T-helper 1 cell treated with Interleukin-12 subunit alpha and Interleukin-12 subunit beta and Interleukin-4 antibody, amounts not matched to agents 30 μg/mL and 1 μg/mL, for 36 hours (primary cell): Measurements from ENCODE around the gene REL.
"Not testable (repeated sequence)": the region's sequence is repeated elsewhere in the genome, so short reads cannot be mapped to it uniquely, and the experiment has no call there.

Experiments
- H3K27ac Mint-ChIP-seq: one replicate; pipeline ENCODE4 v1.8.0; 2021; ENCODE audit warnings: mild to moderate bottlenecking, mixed read lengths
- H3K27me3 Mint-ChIP-seq: one replicate; pipeline ENCODE4 v1.8.0; 2021; ENCODE audit warnings: low read depth, mixed read lengths
- H3K36me3 Mint-ChIP-seq: one replicate; pipeline ENCODE4 v1.8.0; 2021; ENCODE audit warnings: low read depth, mixed read lengths
- H3K4me1 Mint-ChIP-seq: one replicate; pipeline ENCODE4 v1.8.0; 2021; ENCODE audit warnings: low read depth, mixed read lengths
- H3K4me3 Mint-ChIP-seq: one replicate; pipeline ENCODE4 v1.8.0; 2021; ENCODE audit warnings: mild to moderate bottlenecking, moderate library complexity, mixed read lengths
- H3K9me3 Mint-ChIP-seq: one replicate; pipeline ENCODE4 v1.8.0; 2021; ENCODE audit warnings: mixed read lengths

Gene REL

DNA sequence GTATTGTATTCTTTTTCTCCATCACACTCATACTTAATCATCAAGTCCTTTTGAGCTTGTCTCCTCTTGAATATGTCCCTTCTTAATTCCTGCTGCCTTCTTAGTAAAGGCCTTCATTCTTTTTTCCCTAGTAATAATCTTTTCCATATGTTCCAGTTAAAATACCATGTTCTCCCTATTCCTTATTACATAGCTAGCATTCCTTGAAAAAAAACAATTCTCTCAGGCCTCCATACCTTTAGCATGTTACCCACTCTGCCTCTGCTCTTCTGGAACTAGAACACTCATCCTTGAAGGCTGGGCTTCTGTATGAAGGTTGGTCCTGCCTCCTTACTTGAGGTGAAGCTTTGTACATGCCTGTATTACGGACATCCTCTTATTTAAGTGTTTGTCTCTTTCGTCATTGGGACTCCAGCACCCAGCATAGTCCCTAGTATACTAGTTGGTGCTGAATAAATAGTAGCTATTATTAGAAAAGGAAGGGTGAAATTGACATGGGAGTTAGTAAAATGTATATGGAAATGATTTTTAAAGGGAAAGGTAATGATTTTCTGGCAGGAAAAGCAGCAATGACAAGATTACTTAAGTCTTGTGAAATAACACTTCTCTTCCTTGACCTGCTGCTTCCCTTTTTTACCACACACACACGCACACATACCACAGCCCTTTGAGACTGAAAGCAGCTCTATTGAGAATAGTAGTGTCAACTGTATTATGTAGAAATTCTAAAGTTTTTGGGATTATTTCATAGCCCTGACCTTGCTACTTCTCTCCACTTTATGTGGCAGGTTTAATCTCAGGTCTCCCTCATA lies 45.6 kb downstream of the REL start:
- H3K9me3 Mint-ChIP-seq, result no peaks in the 10 kb centered on the region
- no peak overlapping the region for H3K27ac Mint-ChIP-seq
- H3K4me1 Mint-ChIP-seq, result peaks cover 9% of the 10 kb centered on the region
- H3K4me3 Mint-ChIP-seq, result no peak overlapping the region
- H3K36me3 Mint-ChIP-seq, result peaks cover 44% of the 10 kb centered on the region
- no peaks in the 10 kb centered on the region for H3K27me3 Mint-ChIP-seq

DNA sequence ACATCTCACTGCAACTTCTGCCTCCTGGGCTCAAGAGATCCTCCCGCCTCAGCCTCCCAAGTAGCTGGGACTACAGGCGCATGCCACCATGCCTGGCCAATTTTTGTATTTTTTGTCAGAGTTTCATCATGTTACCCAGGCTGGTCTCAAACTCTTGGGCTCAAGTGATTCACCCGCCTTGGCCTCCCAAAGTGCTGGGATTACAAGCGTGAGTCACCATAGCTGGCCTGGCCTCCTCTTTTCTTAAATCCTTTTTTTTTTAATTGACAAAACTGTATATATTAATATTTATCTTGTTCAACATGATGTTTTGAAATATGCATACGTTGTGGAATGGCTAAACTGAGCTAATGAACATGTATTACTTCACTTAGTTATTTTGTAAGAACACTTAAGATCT lies 50.7 kb downstream of the REL start:
- not testable (repeated sequence) for H3K27me3 Mint-ChIP-seq, H3K4me1 Mint-ChIP-seq, H3K4me3 Mint-ChIP-seq, H3K9me3 Mint-ChIP-seq, H3K27ac Mint-ChIP-seq
- H3K36me3 Mint-ChIP-seq, result peaks cover 33% of the 10 kb centered on the region

DNA sequence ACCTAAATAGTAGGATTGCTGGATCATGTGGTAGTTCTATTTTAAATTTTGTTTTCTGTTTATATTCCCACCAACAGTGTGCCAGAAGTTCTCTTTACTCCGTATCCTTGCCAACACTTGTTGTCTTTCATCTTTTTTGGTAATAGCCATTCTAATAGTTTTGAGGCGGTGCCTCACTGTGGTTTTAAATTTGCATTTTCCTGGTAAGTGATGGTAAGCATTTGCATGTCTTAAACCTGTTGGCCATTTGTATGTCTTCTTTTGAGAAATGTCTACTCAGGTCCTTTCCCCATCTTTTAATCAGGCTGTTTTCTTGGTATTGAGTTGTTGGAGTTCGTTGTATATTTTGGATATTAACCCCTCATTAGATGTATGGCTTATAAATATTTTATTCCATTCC lies 51.6 kb downstream of the REL start:
- no peaks in the 10 kb centered on the region for H3K9me3 Mint-ChIP-seq

DNA sequence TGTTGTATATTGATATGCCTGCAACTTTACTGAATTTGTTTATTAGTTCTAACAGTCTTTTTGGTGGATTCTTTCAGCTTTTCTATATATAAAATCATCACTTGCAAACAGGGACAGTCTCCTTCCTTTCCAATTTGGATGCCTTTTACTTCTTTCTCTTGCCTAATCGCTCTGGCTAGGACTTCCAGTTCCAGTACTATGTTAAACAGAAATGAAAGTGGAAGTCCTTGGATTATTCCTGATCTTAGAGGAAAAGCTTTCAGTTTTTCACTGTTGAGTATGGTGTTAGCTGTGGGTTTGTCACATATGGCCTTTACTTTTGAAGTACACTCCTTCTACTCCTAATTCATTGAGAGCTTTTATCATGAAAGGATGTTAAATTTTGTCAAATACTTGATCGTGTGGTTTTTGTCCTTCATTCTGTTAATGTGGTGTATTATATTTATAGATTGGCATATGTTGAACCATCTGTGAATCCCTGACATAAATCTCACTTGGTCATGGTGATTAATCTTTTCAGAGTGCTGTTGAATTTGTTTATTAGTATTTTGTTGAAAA lies 52.9 kb downstream of the REL start:
- no peak overlapping the region for H3K27ac Mint-ChIP-seq
- no peaks in the 10 kb centered on the region for H3K9me3 Mint-ChIP-seq
- peaks cover 14% of the 10 kb centered on the region for H3K4me1 Mint-ChIP-seq
- H3K4me3 Mint-ChIP-seq, result no peak overlapping the region
- no peaks in the 10 kb centered on the region for H3K27me3 Mint-ChIP-seq
- H3K36me3 Mint-ChIP-seq, result peaks cover 32% of the 10 kb centered on the region

More for the DNA sequence above, 51.6 kb downstream of the REL start:
- peaks cover 11% of the 10 kb centered on the region for H3K4me1 Mint-ChIP-seq
- H3K27ac Mint-ChIP-seq, result no peak overlapping the region
- no peak overlapping the region for H3K4me3 Mint-ChIP-seq
- H3K36me3 Mint-ChIP-seq, result peaks cover 28% of the 10 kb centered on the region
- H3K27me3 Mint-ChIP-seq, result no peaks in the 10 kb centered on the region

DNA sequence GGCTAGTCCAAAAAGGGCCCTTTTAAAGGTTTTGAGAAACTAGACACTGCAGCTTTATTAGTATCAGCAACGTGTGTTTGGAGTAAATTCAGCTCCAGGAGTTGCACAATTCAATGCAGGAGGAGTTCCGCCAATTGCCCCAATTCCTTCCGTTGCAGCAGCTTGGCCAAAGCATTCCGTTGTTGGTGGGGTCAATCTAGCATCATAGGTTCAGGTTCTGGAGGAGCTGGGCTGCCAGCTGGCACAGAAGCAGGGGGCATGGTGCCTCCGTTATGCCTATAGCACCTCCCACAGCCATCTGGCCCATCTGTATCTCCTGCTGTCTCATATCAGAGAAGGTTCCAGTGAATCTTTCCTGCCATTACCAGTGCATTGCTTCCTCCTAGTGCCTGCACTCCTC lies 55.4 kb downstream of the REL start:
- no peaks in the 10 kb centered on the region for H3K27me3 Mint-ChIP-seq
- peaks cover 14% of the 10 kb centered on the region for H3K4me1 Mint-ChIP-seq
- H3K27ac Mint-ChIP-seq, result no peak overlapping the region
- H3K36me3 Mint-ChIP-seq, result peaks cover 33% of the 10 kb centered on the region
- no peaks in the 10 kb centered on the region for H3K9me3 Mint-ChIP-seq
- H3K4me3 Mint-ChIP-seq, result no peak overlapping the region

DNA sequence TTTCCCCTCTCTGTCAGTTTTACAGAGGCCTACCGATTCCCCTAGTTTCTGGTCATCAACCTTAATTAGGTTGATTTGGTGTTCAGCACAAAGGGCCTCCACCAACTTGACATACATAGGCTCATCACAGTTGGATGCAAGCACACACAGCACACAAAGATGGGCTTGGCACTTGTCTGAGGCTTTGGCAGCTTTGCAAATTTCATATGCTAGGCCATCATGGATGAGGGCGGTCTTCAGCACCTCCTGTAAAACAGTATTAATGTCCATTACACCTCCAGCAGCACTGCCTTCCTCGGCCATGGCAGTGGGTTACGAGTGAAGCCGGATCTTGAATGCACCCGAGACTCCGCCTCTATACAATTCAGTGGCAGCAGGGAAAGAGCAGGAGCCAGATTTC lies 56.9 kb downstream of the REL start:
- Mint-ChIP-seq H3K36me3 (peaks cover 22% of the 10 kb centered on the region), H3K9me3 (no peaks in the 10 kb centered on the region), H3K4me1 (peaks cover 11% of the 10 kb centered on the region), H3K27ac (no peak overlapping the region), H3K27me3 (no peaks in the 10 kb centered on the region), H3K4me3 (no peak overlapping the region)

DNA sequence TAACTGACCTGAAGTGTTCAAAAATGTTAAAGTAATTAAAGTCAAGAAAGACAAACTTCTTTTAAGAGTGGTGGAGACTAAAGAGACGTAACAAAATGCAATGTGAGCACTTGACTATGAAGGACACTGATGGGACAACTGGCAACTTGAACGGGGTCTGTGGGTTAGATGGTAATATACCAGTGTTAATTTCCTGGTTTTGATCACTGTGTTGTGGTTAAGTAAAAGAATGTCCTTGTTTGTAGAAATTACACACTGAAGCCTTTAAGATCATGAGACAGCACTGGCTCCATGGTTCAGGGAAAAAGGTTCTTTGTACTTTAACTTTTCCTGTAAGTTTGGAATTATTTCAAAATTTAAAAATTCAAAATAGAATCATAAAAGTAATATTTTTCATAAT lies 58.2 kb downstream of the REL start:
- Mint-ChIP-seq H3K9me3 (no peaks in the 10 kb centered on the region), H3K27ac (no peak overlapping the region), H3K36me3 (peaks cover 30% of the 10 kb centered on the region), H3K4me1 (peaks cover 9% of the 10 kb centered on the region), H3K27me3 (no peaks in the 10 kb centered on the region), H3K4me3 (no peak overlapping the region)

DNA sequence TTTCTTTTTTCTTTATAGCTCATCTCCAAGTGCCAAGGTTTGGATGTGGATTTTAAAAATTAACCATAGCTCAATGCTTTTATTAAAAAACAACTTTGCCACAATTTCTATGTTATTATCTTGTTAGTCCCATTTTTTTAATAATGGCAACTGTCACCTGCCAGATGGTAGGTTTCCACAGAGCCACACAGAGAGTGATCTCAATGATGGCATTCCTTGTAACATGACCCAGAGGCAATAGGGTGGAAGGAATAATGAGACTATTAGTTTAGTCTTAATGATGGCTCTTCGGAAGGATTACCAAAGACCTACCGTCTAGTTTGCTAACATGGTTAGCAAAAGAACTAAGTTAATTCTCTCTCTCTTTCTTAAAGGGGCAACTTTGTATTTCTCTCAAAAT lies 64.0 kb downstream of the REL start:
- H3K9me3 Mint-ChIP-seq, result no peaks in the 10 kb centered on the region
- H3K4me1 Mint-ChIP-seq, result peaks cover 7% of the 10 kb centered on the region
- H3K27me3 Mint-ChIP-seq, result no peaks in the 10 kb centered on the region
- H3K27ac Mint-ChIP-seq, result no peak overlapping the region
- peaks cover 18% of the 10 kb centered on the region for H3K36me3 Mint-ChIP-seq
- H3K4me3 Mint-ChIP-seq, result no peak overlapping the region

DNA sequence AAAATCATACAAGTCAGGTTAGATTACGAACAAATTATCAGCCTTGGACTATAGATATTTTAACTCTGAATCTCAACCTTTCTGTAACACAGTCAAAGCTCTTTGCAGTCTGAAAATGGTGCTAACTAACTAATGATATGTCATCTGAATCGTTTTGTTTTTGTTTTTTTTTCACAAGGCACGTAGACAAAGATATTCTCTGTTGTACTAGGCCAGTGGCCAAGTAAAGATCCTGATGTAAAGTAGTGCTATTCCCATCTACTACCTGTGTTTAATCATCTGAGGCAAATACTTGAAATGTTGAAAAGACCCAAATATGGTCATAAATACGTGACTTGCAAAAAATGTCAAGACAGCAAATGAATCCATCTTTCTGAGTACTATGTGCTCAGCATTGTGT lies 65.7 kb downstream of the REL start:
- Mint-ChIP-seq H3K27ac (no peak overlapping the region), H3K4me1 (peaks cover 7% of the 10 kb centered on the region), H3K9me3 (no peaks in the 10 kb centered on the region)

DNA sequence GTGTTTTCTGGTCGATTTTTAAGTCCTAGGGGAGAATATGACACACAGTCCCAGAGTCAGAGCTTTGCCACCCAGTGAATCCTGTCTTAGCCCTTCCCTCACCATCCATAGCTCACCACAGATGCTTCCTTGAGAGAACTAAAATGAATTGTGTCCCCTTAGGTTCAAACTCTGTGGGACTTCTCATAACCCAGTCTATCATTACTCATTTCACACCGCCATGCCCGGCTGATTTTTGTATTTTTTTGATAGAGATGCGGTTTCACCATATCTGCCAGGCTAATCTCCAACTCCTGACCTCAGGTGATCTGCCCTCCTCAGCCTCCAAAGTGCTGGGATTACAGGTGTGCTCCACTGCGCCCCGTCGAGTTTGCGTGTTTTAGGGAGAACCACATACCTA lies 66.8 kb downstream of the REL start:
- H3K4me3 Mint-ChIP-seq, result no peak overlapping the region
- peaks cover 7% of the 10 kb centered on the region for H3K4me1 Mint-ChIP-seq
- H3K9me3 Mint-ChIP-seq, result no peaks in the 10 kb centered on the region
- peaks cover 26% of the 10 kb centered on the region for H3K36me3 Mint-ChIP-seq
- no peaks in the 10 kb centered on the region for H3K27me3 Mint-ChIP-seq
- no peak overlapping the region for H3K27ac Mint-ChIP-seq

More for the DNA sequence above, 65.7 kb downstream of the REL start:
- Mint-ChIP-seq H3K27me3 (no peaks in the 10 kb centered on the region), H3K36me3 (peaks cover 23% of the 10 kb centered on the region), H3K4me3 (no peak overlapping the region)

DNA sequence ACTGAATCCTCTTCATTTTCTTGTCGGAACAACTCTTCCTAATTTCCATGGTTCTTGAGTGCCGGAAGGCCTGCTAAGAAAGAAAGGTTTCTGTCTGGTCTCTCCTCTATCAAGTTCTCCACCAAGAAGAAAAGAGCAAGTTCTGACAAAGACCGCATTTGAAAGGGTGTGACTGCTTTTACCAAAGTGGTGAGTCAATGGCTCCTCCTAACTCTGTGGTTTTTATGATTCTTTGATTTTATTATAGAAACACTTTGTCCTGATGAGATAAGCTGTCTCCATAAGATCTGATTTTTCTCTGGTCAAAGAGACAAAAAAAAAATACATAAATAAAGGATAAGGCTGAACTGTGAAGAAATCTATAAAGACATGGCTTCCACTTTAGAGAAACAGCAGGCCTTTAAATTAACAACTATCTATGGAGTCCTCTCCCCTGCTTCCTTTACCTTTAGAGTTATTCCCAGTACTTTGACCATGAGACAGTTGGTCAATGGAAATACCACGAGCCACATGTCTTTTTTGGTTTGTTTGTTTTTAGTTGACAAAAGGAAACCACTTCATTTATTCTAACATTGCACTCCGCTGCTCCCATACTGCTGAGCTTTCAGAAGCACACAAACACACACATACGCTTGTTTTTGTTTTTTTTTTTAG lies 67.7 kb downstream of the REL start:
- peaks cover 29% of the 10 kb centered on the region for H3K36me3 Mint-ChIP-seq
- no peaks in the 10 kb centered on the region for H3K27me3 Mint-ChIP-seq
- H3K4me1 Mint-ChIP-seq, result peaks cover 8% of the 10 kb centered on the region
- no peak overlapping the region for H3K4me3 Mint-ChIP-seq
- H3K9me3 Mint-ChIP-seq, result no peaks in the 10 kb centered on the region
- no peak overlapping the region for H3K27ac Mint-ChIP-seq

DNA sequence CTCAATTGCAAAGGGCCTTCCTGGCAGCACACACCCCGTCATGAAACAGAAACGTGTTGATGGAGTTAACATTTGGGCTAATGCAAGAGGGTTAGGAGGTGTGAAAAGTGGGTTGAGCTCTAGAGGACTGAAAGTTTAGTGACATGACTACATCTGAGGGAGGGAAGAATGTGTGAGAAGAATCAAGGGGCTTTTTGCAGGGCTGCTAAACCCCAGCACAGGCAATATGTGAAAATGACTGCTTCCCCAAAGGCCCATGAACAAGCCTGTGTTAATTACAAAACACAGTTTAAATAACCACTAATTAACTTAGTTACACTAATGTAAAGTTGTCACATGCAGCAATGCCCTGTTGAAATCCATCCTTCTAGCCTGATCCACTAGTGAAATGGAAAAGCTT lies 72.8 kb downstream of the REL start:
- Mint-ChIP-seq H3K27ac (no peak overlapping the region), H3K27me3 (no peaks in the 10 kb centered on the region)

DNA sequence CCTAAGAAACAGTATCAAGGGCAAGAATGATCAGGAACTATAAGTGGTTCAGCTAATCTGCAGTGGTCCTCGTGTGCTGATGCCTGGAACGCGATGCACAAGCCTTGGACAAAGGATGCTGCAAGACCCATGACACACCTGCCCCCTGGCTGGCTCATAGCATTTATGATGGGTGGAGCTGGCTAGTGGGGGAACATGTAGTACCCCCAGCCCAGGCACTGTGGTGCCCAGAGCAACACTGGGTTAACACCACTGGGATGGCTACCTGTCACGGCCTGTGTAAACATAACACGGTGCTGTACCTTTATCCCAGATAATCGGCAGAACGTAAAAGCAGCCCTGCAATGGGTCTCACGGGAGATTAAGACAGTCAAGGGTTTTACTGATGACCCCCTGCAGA lies 75.8 kb downstream of the REL start:
- Mint-ChIP-seq H3K27me3 (no peaks in the 10 kb centered on the region), H3K4me3 (no peak overlapping the region), H3K4me1 (peaks cover 2% of the 10 kb centered on the region), H3K36me3 (peaks cover 15% of the 10 kb centered on the region), H3K27ac (no peak overlapping the region), H3K9me3 (no peaks in the 10 kb centered on the region)

More for the DNA sequence above, 72.8 kb downstream of the REL start:
- Mint-ChIP-seq H3K4me3 (no peak overlapping the region), H3K36me3 (peaks cover 23% of the 10 kb centered on the region), H3K9me3 (no peaks in the 10 kb centered on the region), H3K4me1 (peaks cover 5% of the 10 kb centered on the region)

DNA sequence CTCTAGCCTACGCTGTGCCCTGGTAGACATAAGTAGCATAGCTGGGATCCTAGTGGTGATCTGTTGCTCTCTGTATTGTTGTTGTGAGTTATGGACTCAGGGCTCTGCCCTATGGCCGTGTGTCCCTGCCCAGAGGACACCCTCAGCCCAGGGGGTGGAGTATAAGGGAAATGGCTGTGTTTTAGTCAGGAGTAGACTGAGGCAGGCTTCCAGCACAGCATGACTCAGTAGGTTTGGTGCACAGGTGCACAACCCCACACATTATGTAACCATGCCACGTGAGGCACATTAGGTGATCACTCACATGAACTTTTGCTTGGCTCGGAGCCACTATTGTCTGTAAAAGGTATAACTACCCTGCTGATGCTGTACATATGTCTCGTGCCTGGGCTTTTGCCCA lies 76.3 kb downstream of the REL start:
- Mint-ChIP-seq H3K27ac (no peak overlapping the region), H3K4me3 (no peak overlapping the region), H3K9me3 (no peaks in the 10 kb centered on the region), H3K36me3 (peaks cover 15% of the 10 kb centered on the region), H3K27me3 (no peaks in the 10 kb centered on the region), H3K4me1 (peaks cover 2% of the 10 kb centered on the region)

DNA sequence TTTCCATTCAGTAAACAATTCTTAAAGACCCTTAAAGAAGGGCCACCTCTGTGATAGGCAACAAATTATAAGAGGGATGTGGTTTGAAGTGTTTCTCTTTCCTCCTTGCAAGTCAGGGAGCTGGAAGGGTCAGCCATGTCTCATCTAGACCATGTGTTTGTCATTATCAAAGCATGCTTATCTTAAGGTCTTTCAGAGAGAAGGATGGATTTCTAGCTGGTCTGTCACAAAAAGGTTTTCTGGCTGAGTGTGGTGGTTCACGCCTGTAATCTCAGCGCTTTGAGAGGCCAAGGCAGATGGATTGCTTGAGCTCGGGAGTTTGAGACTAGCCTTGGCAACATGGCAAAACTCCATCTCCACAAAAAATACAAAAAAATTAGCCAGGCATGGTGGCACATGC lies 77.0 kb downstream of the REL start:
- Mint-ChIP-seq H3K36me3 (peaks cover 12% of the 10 kb centered on the region), H3K27me3 (no peaks in the 10 kb centered on the region), H3K9me3 (no peaks in the 10 kb centered on the region), H3K27ac (no peak overlapping the region), H3K4me3 (no peak overlapping the region), H3K4me1 (peaks cover 7% of the 10 kb centered on the region)
